Sigmoid colon (tissue), 7 donors: Measurements from ENCODE around the gene ERN2. TPM values are rescaled to one million over a fixed set of nuclear protein-coding genes. Genes with fewer than 3 reads are reported as not detected.

ENCODE experiments used
- DNase-seq: peaks from one replicate; pipeline ENCODE4 v3.0.0-alpha.2; 2019
- H3K27ac ChIP-seq, 4 donors: fragments of 200-600 bp; sonication (generic); one replicate each; pipeline ENCODE4 v1.5.1; 2016 to 2019; ENCODE audit warnings: mild to moderate bottlenecking in 1 of 4
- H3K27me3 ChIP-seq, 3 donors: fragments of 200-600 bp; sonication (generic); one replicate each; pipeline ENCODE4 v1.5.1; 2019; ENCODE audit warnings: mild to moderate bottlenecking in 1 of 3
- H3K36me3 ChIP-seq, 4 donors: fragments of 200-600 bp; sonication (generic); one replicate each; pipeline ENCODE4 v1.5.1; 2016 to 2019
- H3K4me1 ChIP-seq, 4 donors: fragments of 200-600 bp; sonication (generic); one replicate each; pipeline ENCODE4 v1.5.1; 2017 to 2019
- H3K4me3 ChIP-seq, 4 donors: fragments of 200-600 bp; sonication (generic); one replicate each; pipeline ENCODE4 v1.5.1; 2017 to 2019; ENCODE audit warnings: mild to moderate bottlenecking in 2 of 4, moderate library complexity in 1 of 4
- H3K9me3 ChIP-seq, 4 donors: fragments of 200-600 bp in 3 of 4; sonication (generic) in 3 of 4; one replicate each; pipeline versions ENCODE4 v1.5.1 to v1.6.1; 2013 to 2019
- CTCF ChIP-seq, 4 experiments: fragments of 450-650 bp in 3 of 4; fragments of 200-600 bp in 1 of 4; IDR thresholded peaks; one replicate each; pipeline ENCODE4 v1.5.1; 2016 to 2019; ENCODE audit warnings: antibody characterized with exemption in 4 of 4, mild to moderate bottlenecking in 3 of 4, moderate library complexity in 2 of 4
- EP300 ChIP-seq, 4 donors: sonication (generic); formaldehyde crosslinking; IDR thresholded peaks; one replicate each; pipeline ENCODE4 v1.6.1; 2017; ENCODE audit warnings: antibody characterized with exemption in 4 of 4
- POLR2A ChIP-seq, 2 donors: fragments of 450-650 bp; IDR thresholded peaks; one replicate each; pipeline ENCODE4 v1.6.1; 2016; ENCODE audit warnings: antibody characterized with exemption in 2 of 2, mild to moderate bottlenecking in 2 of 2, moderate library complexity in 2 of 2
- POLR2AphosphoS5 ChIP-seq, 4 donors: sonication (generic); formaldehyde crosslinking; IDR thresholded peaks; one replicate each; pipeline ENCODE4 v1.6.1; 2017; ENCODE audit warnings: antibody characterized with exemption in 4 of 4
- WGBS, 2 donors: extraction: QIAGEN DNeasy Blood & Tissue Kit; methylation state at CpG; one replicate each; pipeline ENCODE4 v1.1.7; 2013; 5-methylcytosine and 5-hydroxymethylcytosine counted together
- intact Hi-C: fragments of 100-400 bp; cut with DNase I; formaldehyde crosslinking; loops from one replicate; pipeline ENCODE4 v1.15.1; 2023
- polyA plus RNA-seq, 3 donors: library from polyadenylated mRNA; stranded (reverse); fragments of 200-250 nt; gene quantifications; one replicate each; pipeline ENCODE4 v1.2.3, GENCODE V29; 2013
- total RNA-seq, 4 donors: library from RNA; depleted of rRNA; stranded (reverse); fragments of >200 nt; gene quantifications; one replicate each; pipeline ENCODE4 v1.1.0, GENCODE V29; 2016
- donor health status: healthy with polysubstance abuse.
- donor health status: Bipolar disorder and iron deficiency.
- donor health status: healthy.

The ERN2 gene
- total and polyA plus RNA-seq, 7 donors = 0.36 to 123 (median 19.9) TPM; not detected in 2

DNA sequence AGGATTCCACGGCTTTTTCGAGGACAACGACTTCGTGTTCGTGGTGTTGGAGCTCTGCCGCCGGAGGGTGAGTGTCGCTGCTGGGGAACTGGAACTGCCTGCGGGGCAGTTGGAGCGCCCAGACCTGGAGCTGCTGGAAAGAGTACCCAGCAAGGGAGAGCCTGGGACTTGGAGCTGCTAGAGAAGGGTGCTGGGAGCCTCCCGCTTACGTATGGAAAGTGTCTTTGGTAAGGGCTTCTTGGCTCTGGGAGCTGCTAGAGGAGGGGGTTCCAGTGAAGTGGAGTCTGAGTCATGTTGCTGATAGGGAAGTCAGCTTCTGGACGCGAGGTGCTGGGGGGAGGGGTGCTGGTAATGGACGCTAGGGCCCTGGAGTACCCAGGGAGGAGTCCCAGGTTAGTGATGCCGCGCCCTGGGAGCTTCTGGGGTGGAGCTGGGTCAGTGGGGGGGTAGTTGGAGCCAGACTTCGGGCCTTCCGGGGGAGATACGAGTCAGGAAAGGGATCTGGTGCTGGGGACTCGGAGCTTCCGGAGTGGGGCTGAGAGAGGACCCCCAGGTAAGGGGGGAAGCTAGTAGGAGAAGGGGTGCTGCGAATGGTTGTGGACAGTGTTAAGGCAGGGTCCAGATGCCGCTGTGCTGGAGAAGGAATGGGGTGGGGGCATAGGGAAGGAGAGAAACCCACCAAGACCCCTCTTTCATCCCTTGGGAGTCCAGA, 33.6 kb downstream of the ERN2 start:
- WGBS, 2 donors = 8 to 10% methylated on average over 24 of the region's 24 CpGs
- H3K27ac ChIP-seq = no peak overlapping the region
- peaks cover 0 to 29% (median 5%) of the 10 kb centered on the region in 4 donors for H3K36me3 ChIP-seq
- no peaks in the 10 kb centered on the region for H3K9me3 ChIP-seq
- no peak for DNase-seq
- no peaks in the 10 kb centered on the region for H3K27me3 ChIP-seq
- peak overlapping the region in 3 of 4 donors; percentile 48 to 58 (median 55) for H3K4me3 ChIP-seq
- intact Hi-C loops = no loop called here
- TF ChIP-seq EP300 (IDR thresholded peaks at IDR 0.05) = no peak
- no peak for TF ChIP-seq POLR2A (IDR thresholded peaks at IDR 0.05)
- no peak for TF ChIP-seq POLR2AphosphoS5 (IDR thresholded peaks at IDR 0.05)
- TF ChIP-seq CTCF (IDR thresholded peaks at IDR 0.05) = no peak
- H3K4me1 ChIP-seq = peaks cover 0 to 19% (median 16%) of the 10 kb centered on the region in 4 donors

GRCh38 chr16:23678430-23679273, 34.4 kb downstream of the ERN2 start, which contains the start of gene PLK1:
Gene PLK1 (plus strand): TSS chr16:23678889. CDS start chr16:23678933, 44 bp downstream.
- H3K4me1 ChIP-seq = peaks cover 0 to 19% (median 16%) of the 10 kb centered on the region in 4 donors
- H3K36me3 ChIP-seq = peaks cover 0 to 29% (median 3%) of the 10 kb centered on the region in 4 donors
- WGBS, 2 donors = 1% methylated on average over 75 of the region's 75 CpGs
- TF ChIP-seq EP300 (IDR thresholded peaks at IDR 0.05) (no peak), POLR2AphosphoS5 (IDR thresholded peaks at IDR 0.05) (peak in 1 of 4 donors; percentile 38), CTCF (IDR thresholded peaks at IDR 0.05) (peak in 2 of 4 experiments; percentile 8 to 20)
- H3K4me3 ChIP-seq = peak within 1 kb of the TSS; percentile 29 to 58 (median 52)
- H3K27me3 ChIP-seq = no peaks in the 10 kb centered on the region
- peak within 1 kb of the TSS in 1 of 4 donors; percentile 13 for H3K27ac ChIP-seq
- intact Hi-C loops = no loop called here
- no peaks in the 10 kb centered on the region for H3K9me3 ChIP-seq
- DNase-seq = peak; percentile 79

DNA sequence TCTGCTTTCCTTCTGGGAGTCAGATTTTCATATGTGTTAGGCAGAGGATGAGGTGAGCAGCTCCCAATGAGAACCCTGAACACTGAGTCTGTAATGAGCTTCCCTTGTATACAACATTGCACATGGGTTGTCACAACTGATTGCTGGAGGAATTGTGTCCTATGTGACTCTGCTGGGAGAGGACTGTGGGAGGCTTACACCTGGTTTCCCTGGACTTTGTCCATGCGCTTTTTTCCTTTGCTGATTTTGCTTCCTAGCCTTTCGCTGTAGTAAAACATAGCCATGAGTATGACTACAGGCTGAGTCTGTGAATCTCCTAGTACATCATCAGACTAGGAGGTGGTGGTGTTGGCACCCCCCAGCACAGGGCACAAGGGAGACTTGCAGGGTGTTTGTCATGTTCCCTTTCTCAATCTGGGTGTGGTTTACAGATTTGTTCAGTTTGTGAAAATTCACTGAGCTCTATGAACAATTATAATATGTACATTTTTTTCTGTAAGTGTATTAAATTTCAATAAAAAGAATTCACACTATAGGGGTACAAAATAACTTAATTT, 36.0 kb downstream of the ERN2 start:
- intact Hi-C loops = no loop called here
- Histone ChIP-seq H3K9me3 (no peaks in the 10 kb centered on the region), H3K27ac (no peak overlapping the region), H3K27me3 (no peaks in the 10 kb centered on the region), H3K4me1 (peaks cover 0 to 19% (median 16%) of the 10 kb centered on the region in 4 donors), H3K36me3 (peaks cover 0 to 30% (median 2%) of the 10 kb centered on the region in 4 donors), H3K4me3 (no peak overlapping the region)
- no peak for DNase-seq
- TF ChIP-seq POLR2A (IDR thresholded peaks at IDR 0.05) (no peak), POLR2AphosphoS5 (IDR thresholded peaks at IDR 0.05) (no peak), CTCF (IDR thresholded peaks at IDR 0.05) (no peak), EP300 (IDR thresholded peaks at IDR 0.05) (no peak)
- 18 to 59% methylated on average over 2 of the region's 2 CpGs for WGBS, 2 donors

GRCh38 chr16:23673971-23674614, 38.9 kb downstream of the ERN2 start:
- H3K27me3 ChIP-seq = no peaks in the 10 kb centered on the region
- intact Hi-C loops = no loop called here
- H3K36me3 ChIP-seq = peaks cover 4 to 46% (median 5%) of the 10 kb centered on the region in 4 donors
- WGBS, 2 donors = 86 to 88% methylated on average over 8 of the region's 8 CpGs
- no peak overlapping the region for H3K4me3 ChIP-seq
- no peak overlapping the region for H3K27ac ChIP-seq
- no peak for DNase-seq
- no peaks in the 10 kb centered on the region for H3K9me3 ChIP-seq
- TF ChIP-seq CTCF (IDR thresholded peaks at IDR 0.05) (no peak), EP300 (IDR thresholded peaks at IDR 0.05) (no peak)
- H3K4me1 ChIP-seq = peaks cover 0 to 11% (median 11%) of the 10 kb centered on the region in 4 donors
